Subcutaneous adipose tissue (tissue), 4 donors: Measurements from ENCODE around the gene ZCCHC10. TPM values are rescaled to one million over a fixed set of nuclear protein-coding genes. Genes with fewer than 3 reads are reported as not detected.

Experiments
- total RNA-seq, 4 donors: library from RNA; depleted of rRNA; stranded (reverse); fragments of >200 nt; gene quantifications; one replicate each; pipeline ENCODE4 v1.1.0, GENCODE V29; 2016
- TF ChIP-seq, protein P1 (sequence below): fragments of 450-650 bp; IDR thresholded peaks from one replicate; pipeline ENCODE4 v1.5.1; 2016; ENCODE audit warnings: low read depth, mild to moderate bottlenecking, control low read depth, antibody characterized with exemption, moderate library complexity

The ZCCHC10 gene
- 10 to 100 TPM in 3 of 4 donors, 1 to 10 TPM in 1; 9.5 to 22.2 (median 14.8) TPM for total RNA-seq

DNA sequence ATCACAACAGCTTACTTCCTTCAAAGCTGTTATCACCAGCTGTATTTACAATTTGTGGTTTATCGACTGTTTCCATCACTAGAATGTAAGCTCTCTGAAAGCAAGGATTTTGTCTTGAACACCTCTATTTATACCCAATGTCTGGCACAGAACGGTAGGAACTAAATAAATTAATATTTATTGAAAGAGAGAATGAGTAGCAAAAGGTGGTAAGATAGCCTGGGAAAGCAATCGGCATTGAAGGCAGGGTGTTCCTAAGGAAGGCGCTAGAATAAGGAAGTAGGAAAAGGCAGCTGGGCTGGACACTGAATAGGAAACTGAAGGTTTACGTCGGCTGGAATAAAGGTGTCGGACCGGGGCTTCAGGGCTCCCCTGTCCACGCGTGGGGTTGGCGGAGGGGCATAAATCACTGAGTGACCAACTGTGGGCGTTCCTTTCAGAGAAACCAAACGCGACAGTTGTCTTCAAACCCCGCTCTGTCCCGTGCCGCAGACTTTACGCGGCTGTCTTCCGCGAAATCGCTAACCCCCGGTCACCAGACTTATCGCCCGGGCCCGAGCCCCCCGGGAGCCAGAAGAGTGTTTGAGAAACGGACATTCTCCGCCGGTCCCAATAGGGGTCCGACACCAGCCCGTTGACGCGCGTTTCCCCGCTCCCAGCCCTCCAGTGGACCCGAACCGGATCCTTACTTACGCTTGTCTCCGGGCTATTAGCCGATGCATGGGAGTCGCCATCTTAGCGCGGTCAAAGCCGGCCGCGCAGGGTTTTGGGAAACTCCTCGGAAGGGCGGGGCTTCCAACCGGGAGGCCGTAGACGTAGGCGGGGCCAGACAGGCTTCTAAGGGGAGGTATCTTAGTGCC lies at the start of gene ZCCHC10:
Gene ZCCHC10 (minus strand): TSS at position 746 of the 860 bp plus-strand sequence. CDS start 12 bp downstream, at position 734.
- TF ChIP-seq, protein P1, sequence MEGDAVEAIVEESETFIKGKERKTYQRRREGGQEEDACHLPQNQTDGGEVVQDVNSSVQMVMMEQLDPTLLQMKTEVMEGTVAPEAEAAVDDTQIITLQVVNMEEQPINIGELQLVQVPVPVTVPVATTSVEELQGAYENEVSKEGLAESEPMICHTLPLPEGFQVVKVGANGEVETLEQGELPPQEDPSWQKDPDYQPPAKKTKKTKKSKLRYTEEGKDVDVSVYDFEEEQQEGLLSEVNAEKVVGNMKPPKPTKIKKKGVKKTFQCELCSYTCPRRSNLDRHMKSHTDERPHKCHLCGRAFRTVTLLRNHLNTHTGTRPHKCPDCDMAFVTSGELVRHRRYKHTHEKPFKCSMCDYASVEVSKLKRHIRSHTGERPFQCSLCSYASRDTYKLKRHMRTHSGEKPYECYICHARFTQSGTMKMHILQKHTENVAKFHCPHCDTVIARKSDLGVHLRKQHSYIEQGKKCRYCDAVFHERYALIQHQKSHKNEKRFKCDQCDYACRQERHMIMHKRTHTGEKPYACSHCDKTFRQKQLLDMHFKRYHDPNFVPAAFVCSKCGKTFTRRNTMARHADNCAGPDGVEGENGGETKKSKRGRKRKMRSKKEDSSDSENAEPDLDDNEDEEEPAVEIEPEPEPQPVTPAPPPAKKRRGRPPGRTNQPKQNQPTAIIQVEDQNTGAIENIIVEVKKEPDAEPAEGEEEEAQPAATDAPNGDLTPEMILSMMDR, result no peak

DNA sequence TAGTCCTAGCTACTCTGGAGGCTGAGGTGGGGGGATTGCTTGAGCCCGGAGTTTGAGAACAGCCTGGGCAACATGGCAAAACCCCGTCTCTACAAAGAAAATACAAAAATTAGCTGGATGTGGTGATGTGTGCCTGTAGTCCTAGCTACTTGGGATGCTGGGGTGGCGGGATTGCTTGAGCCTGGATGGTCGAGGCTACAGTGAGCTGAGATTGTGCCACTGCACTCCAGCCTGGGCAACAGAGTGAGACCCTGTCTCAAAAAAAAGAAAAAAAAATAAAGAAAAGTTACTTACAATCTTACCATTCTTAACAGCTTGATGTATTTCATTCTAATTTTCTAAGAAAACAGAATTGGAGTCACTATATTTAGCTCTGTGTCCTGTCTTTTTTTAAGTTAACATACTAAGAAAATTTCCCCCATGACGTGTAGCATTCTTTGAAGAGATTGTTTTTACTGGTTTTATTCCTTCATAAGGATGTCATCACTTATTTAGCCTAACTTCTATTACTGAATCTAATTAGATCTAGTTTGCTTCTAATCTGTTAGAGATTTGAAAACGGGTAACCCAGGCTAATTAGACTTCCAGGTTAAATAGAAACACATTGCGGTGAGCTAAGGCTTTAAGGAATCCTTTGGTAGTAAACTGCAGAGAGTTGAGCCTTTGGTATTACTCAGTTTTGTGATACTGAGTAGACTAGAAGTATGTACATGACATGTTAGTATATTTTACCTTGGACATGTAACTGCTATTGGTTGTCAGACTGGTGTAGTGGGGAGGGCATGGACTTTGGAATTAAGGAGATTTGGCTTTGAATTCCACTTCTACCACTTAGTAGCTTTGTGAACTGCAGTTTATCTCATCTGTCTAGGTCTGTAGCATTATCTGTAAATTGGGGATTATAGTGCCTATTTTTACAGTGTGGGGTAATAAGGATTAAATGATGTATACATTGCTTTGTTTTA lies 49.5 kb upstream of the ZCCHC10 start:
- TF ChIP-seq, protein P1, result no peak

DNA sequence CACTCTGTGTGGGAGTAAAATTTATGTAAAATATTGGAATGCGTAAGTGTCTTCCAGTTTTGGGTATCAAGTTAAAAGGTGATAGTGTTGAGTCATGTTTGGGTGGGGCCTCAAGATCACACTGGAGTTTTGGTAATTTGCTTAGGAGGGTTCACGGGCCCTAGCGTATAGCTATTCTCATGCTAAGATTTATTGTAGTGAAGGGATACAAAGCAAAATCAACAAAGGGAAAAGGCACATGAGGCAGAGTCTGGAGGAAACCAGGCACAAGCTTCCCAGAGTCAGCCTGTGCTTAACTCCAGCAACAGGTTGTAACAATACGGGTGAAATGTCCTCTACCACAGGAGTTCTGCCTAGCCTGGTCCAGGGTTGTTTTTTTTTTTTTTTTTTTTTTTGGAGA lies 45.7 kb upstream of the ZCCHC10 start:
- TF ChIP-seq, protein P1, result no peak

DNA sequence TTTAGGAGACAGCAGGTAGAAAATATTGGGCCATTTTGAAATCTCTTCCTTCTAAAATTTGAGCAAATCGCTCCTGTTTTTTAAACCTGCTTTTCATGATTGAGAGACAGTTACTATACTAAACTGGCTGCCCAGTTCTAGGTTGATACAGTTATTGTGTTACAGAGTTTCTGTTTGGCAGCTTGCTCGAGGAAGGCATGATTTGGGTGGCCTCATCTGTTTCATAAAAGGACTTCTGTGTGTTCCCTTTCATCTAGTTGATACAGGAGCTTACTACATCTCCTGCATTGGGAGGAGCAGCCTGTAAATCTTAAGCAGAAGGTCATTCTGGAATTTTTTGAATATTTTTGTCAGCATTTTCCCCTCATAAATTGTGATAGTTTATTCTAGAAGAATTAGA lies 39.7 kb upstream of the ZCCHC10 start:
- TF ChIP-seq, protein P1, result no peak

DNA sequence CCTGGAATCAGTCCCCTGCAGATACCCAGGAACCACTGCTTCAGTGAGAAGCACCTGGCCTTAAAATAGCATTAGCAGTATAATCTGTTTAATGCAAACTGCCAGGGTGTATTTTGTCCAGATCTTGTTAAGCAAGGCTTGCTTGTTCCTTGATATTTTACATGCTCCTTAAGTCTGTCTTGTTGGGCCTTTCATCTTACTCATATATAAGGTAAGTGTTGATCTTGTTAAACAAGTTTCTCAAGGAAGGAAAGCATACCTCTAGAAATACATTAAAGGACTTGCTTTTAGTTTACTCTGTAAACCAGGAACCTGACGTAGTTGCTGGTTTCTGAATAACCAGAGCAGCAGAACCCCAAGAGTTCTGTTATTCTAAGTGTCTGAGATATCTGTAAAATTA lies 39.1 kb upstream of the ZCCHC10 start:
- TF ChIP-seq, protein P1, result no peak

DNA sequence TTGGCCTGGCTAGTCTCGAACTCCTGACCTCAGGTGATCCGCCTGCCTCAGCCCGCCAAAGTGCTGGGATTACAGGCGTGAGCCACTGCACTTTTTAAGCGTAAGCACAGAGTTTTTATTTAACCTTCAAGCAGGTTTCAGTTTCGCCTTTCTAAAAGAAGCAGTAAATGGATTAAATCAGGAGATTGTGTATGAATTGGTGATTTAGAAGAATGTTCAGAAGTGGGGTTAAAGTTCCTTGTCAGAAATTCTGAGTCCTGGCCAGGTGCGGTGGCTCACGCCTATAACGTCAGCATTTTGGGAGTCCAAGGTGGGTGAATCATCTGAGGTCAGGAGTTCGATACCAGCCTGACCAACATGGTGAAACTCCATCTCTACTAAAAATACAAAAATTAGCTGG lies 37.6 kb upstream of the ZCCHC10 start:
- TF ChIP-seq, protein P1, result no peak

DNA sequence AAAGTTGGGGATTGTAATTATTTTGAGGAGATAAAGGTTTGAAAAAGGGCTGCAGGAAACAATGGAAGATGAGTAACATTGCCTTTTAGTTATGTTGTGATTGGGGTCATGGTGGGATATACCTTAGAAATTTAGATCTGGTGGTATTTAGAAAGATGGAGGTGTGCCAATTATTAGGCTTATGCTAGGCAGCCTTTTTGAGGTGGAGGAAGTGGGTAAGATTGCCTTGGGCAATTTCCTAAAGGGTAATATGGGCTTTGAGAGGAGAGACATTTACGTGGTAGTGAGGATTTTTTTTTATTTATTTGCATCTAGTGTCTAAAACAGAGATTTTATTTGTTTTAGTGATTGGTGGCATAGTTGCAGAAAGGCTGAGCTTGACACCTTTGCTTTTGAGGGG lies 35.9 kb upstream of the ZCCHC10 start:
- TF ChIP-seq, protein P1, result no peak
